GM13976 (cell line): ENCODE data around the gene KLHL7.

ENCODE experiments used
- DNase-seq: peaks from one replicate; pipeline ENCODE4 v3.0.0; 2012; ENCODE audit warnings: low spot score
- CTCF ChIP-seq: IDR thresholded peaks from 2 replicates; pipeline ENCODE4 v1.5.1; 2012; ENCODE audit warnings: borderline replicate concordance, mild to moderate bottlenecking; ENCODE audit not compliant: insufficient read depth; ENCODE audit errors: extremely low read depth, missing control alignments, control extremely low read depth
- in situ Hi-C: fragments of 300-500 bp; cut with MboI; formaldehyde crosslinking; loops from one replicate; pipeline ENCODE4 v1.12.0; 2022; ENCODE audit warnings: low sequenced_read_pairs, mixed read lengths, inconsistent platforms; ENCODE audit not compliant: unreplicated experiment

Gene KLHL7

DNA sequence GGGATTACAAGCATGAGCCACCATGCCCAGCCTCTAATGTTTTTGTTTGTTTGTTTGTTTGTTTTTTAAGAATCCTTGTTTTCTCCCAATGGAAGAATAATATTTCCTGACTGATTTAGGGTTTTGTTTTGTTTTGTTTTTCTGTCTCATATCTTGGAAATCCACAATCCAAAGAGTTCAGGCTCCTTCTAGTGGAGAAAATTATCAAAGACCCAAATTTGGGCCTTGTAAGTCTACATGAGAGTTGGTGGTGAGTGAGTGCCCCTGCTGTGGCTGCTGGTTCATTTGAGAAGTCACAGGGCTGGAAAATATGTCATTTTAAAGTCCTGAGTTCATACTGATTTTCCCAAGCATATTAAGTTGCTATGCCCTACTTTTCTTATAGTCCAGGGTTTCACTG, 33.5 kb upstream of the KLHL7 start:
- in situ Hi-C loops = no loop called here
- DNase-seq = no peak
- no peak for TF ChIP-seq CTCF

- no peak for DNase-seq
- TF ChIP-seq CTCF = no peak
- in situ Hi-C loops = no loop called here
Measured at GRCh38 chr7:23072922-23073321, 32.7 kb upstream of the KLHL7 start.

- DNase-seq = no peak
- in situ Hi-C loops = no loop called here
- TF ChIP-seq CTCF = no peak
Measured at GRCh38 chr7:23074443-23075261, 30.9 kb upstream of the KLHL7 start.

GRCh38 chr7:23075571-23075970, 30.0 kb upstream of the KLHL7 start:
- in situ Hi-C loops = no loop called here
- no peak for DNase-seq
- TF ChIP-seq CTCF = no peak

GRCh38 chr7:23076772-23077171, 28.8 kb upstream of the KLHL7 start:
- no peak for TF ChIP-seq CTCF
- in situ Hi-C loops = no loop called here

DNA sequence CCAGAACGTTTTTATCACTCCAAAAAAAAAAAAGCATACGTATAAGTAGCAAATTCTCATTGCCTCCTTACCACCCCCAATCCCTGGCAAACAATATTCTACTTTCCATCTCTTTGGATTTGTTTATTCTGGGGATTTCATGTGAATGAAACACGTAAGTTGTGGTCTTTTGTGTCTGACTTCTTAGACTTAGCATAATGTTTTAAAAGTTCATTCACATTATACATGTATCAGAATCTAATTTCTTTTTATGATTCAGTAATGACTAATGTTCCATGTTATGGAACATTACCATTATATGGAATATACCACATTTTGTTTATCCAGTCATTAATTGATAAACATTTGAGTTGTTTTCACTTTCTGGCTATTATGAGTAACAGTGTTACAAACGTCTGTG, 12.5 kb upstream of the KLHL7 start:
- no peak for TF ChIP-seq CTCF
- no peak for DNase-seq
- in situ Hi-C loops = no loop called here

More at GRCh38 chr7:23076772-23077171, 28.8 kb upstream of the KLHL7 start:
- no peak for DNase-seq
